Smooth muscle cell (in vitro differentiated cells): Measurements from ENCODE around the gene KDM4B. TPM values are rescaled to one million over a fixed set of nuclear protein-coding genes. Genes with fewer than 3 reads are reported as not detected.

Experiments
- DNase-seq: peaks from one replicate; lab custom pipeline; 2025; ENCODE audit not compliant: unreplicated experiment; lab: John Stamatoyannopoulos, UW
- H2AFZ ChIP-seq: fragments of 200-600 bp; sonication (generic); 2 replicates; pipeline ENCODE4 v1.6.0; 2016; ENCODE audit warnings: antibody characterized with exemption, low read depth, mild to moderate bottlenecking
- H3F3A ChIP-seq: fragments of 200-600 bp; sonication (generic); 2 replicates; pipeline ENCODE4 v1.6.0; 2017; ENCODE audit warnings: antibody characterized with exemption, low read depth
- H3K27ac ChIP-seq: fragments of 200-600 bp; sonication (generic); 2 replicates; pipeline ENCODE4 v1.5.1; 2016; ENCODE audit warnings: low read depth, mild to moderate bottlenecking
- H3K27me3 ChIP-seq: fragments of 200-600 bp; sonication (generic); 2 replicates; pipeline ENCODE4 v1.6.1; 2016; ENCODE audit warnings: low read depth, mild to moderate bottlenecking
- H3K36me3 ChIP-seq: fragments of 200-600 bp; sonication (generic); 2 replicates; pipeline ENCODE4 v1.5.1; 2016; ENCODE audit warnings: low read depth
- H3K4me1 ChIP-seq: fragments of 200-600 bp; sonication (generic); 2 replicates; pipeline ENCODE4 v1.5.1; 2016; ENCODE audit warnings: low read depth
- H3K4me2 ChIP-seq: fragments of 200-600 bp; sonication (generic); 2 replicates; pipeline ENCODE4 v1.6.0; 2016; ENCODE audit warnings: mild to moderate bottlenecking
- H3K4me3 ChIP-seq: fragments of 200-600 bp; sonication (generic); 2 replicates; pipeline ENCODE4 v1.5.1; 2016; ENCODE audit warnings: mild to moderate bottlenecking
- H3K79me2 ChIP-seq: fragments of 200-600 bp; sonication (generic); 2 replicates; pipeline ENCODE4 v1.6.0; 2016; ENCODE audit warnings: low read depth, mild to moderate bottlenecking
- H3K9ac ChIP-seq: fragments of 200-600 bp; sonication (generic); 2 replicates; pipeline ENCODE4 v1.6.0; 2016; ENCODE audit warnings: low read depth
- H3K9me3 ChIP-seq: fragments of 200-600 bp; sonication (generic); replicated peaks from 2 replicates; pipeline ENCODE4 v1.5.1; 2016; ENCODE audit warnings: low read depth
- H4K20me1 ChIP-seq: fragments of 200-600 bp; sonication (generic); 2 replicates; pipeline ENCODE4 v1.6.0; 2016; ENCODE audit warnings: low read depth
- CTCF ChIP-seq: fragments of 200-600 bp; sonication (generic); IDR thresholded peaks from 2 replicates; pipeline ENCODE4 v1.5.1; 2017; ENCODE audit warnings: borderline replicate concordance, mild to moderate bottlenecking, antibody characterized with exemption; ENCODE audit not compliant: insufficient read depth, poor library complexity, severe bottlenecking
- WGBS: methylation state at CpG from one replicate; pipeline ENCODE4 v1.1.7; 2016; ENCODE audit warnings: low lambda C conversion rate; 5-methylcytosine and 5-hydroxymethylcytosine counted together
- polyA plus RNA-seq: library from polyadenylated mRNA; unstranded; fragments of >200 nt; fragmentation: Nextera tagmentation; extraction: Ambion mirVana; gene quantifications from 2 replicates; pipeline ENCODE4 v1.2.1, GENCODE V29; 2016
- total RNA-seq: library from RNA; depleted of rRNA; stranded (reverse); fragments of >200 nt; gene quantifications from 2 replicates; pipeline ENCODE4 v1.2.3, GENCODE V29; 2014

The KDM4B gene
- total and polyA plus RNA-seq, 2 experiments from 2014 or later = 27.9 to 32.3 TPM

GRCh38 chr19:5181329-5181728 lies 212.4 kb downstream of the KDM4B start:
- DNase-seq = no peak
- no peak overlapping the region for H2AFZ ChIP-seq
- 95% methylated on average over 2 of the region's 2 CpGs for WGBS
- no peaks in the 10 kb centered on the region for H3K9me3 ChIP-seq
- no peaks in the 10 kb centered on the region for H3F3A ChIP-seq
- no peak for TF ChIP-seq CTCF
- no peaks in the 10 kb centered on the region for H3K27me3 ChIP-seq
- H3K4me2 ChIP-seq = no peak overlapping the region
- no peak overlapping the region for H3K9ac ChIP-seq
- H3K4me3 ChIP-seq = no peak overlapping the region
- H3K27ac ChIP-seq = no peak overlapping the region
- H3K4me1 ChIP-seq = no peaks in the 10 kb centered on the region
- H3K36me3 ChIP-seq = no peaks in the 10 kb centered on the region
- H3K79me2 ChIP-seq = no peaks in the 10 kb centered on the region
- H4K20me1 ChIP-seq = no peaks in the 10 kb centered on the region

- Histone ChIP-seq H3K9ac (no peak overlapping the region), H3K4me3 (no peak overlapping the region), H4K20me1 (no peaks in the 10 kb centered on the region), H3F3A (no peaks in the 10 kb centered on the region), H3K4me1 (no peaks in the 10 kb centered on the region), H3K27ac (no peak overlapping the region), H3K9me3 (no peaks in the 10 kb centered on the region), H3K27me3 (no peaks in the 10 kb centered on the region), H2AFZ (no peak overlapping the region), H3K36me3 (no peaks in the 10 kb centered on the region), H3K79me2 (no peaks in the 10 kb centered on the region), H3K4me2 (no peak overlapping the region)
- no peak for TF ChIP-seq CTCF
- 67% methylated on average over 10 of the region's 10 CpGs for whole genome bisulfite sequencing
- DNase-seq = no peak
Measured at GRCh38 chr19:5182751-5183150, 213.8 kb downstream of the KDM4B start.

DNA sequence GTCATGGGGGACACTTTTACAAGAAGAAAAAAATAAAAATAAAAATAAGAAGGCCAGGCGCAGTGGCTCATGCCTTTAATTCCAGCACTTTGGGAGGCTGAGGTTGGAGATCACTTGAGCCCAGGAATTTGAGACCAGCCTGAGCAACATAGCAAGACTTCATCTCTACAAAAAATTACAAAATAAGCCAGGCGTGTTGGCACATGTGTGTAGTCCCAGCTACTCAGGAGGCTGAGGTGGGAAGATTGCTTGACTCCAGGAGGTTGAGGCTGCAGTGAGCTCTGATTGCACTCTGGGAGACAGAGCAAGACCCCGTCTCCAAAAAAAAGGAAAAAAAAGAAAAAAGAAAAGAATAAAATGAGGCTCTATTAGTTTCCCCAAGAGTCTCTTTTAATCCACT lies 214.7 kb downstream of the KDM4B start:
- no peaks in the 10 kb centered on the region for H3K27me3 ChIP-seq
- no peaks in the 10 kb centered on the region for H4K20me1 ChIP-seq
- no peak overlapping the region for H3K4me3 ChIP-seq
- H2AFZ ChIP-seq = no peak overlapping the region
- H3K9me3 ChIP-seq = no peaks in the 10 kb centered on the region
- H3K4me1 ChIP-seq = no peaks in the 10 kb centered on the region
- no peaks in the 10 kb centered on the region for H3K36me3 ChIP-seq
- no peaks in the 10 kb centered on the region for H3K79me2 ChIP-seq
- H3K27ac ChIP-seq = no peak overlapping the region
- no peak for TF ChIP-seq CTCF
- DNase-seq = no peak
- no peak overlapping the region for H3K9ac ChIP-seq
- H3F3A ChIP-seq = no peaks in the 10 kb centered on the region
- WGBS = 88% methylated on average over 3 of the region's 3 CpGs
- no peak overlapping the region for H3K4me2 ChIP-seq

DNA sequence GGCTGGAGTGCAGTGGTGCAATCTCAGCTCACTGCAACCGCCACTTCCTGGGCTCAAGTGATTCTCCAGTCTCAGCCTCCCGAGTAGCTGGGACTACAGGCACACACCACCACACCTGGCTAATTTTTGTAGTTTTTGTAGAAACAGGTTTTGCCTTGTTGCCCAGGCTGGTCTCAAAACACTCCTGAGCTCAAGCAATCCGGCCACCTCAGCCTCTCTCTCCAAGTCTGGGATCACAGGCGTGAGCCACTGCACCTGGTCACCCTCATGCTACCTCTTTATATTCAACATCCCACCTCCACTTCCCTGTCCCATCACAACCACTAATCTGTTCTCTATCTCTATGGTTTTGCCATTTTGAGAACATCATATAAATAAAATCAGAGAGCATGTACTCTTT lies 216.0 kb downstream of the KDM4B start:
- no peak overlapping the region for H3K27ac ChIP-seq
- DNase-seq = no peak
- H4K20me1 ChIP-seq = no peaks in the 10 kb centered on the region
- H3K9me3 ChIP-seq = no peaks in the 10 kb centered on the region
- H3K36me3 ChIP-seq = no peaks in the 10 kb centered on the region
- H3F3A ChIP-seq = no peaks in the 10 kb centered on the region
- no peak overlapping the region for H2AFZ ChIP-seq
- no peak overlapping the region for H3K9ac ChIP-seq
- H3K4me1 ChIP-seq = no peaks in the 10 kb centered on the region
- no peak overlapping the region for H3K4me3 ChIP-seq
- 90% methylated on average over 4 of the region's 4 CpGs for WGBS
- H3K4me2 ChIP-seq = no peak overlapping the region
- no peak for TF ChIP-seq CTCF
- H3K27me3 ChIP-seq = no peaks in the 10 kb centered on the region
- no peaks in the 10 kb centered on the region for H3K79me2 ChIP-seq
